Fibroblast of villous mesenchyme (primary cell): Measurements from ENCODE around the gene AGBL4. TPM values are rescaled to one million over a fixed set of nuclear protein-coding genes. Genes with fewer than 3 reads are reported as not detected.

ENCODE experiments used
- DNase-seq: peaks from one replicate; pipeline ENCODE4 v3.0.0-alpha.2; 2010; ENCODE audit warnings: low read depth
- H3K4me3 ChIP-seq: 2 replicates; pipeline ENCODE4 v1.5.1; 2011; ENCODE audit warnings: low read depth, mild to moderate bottlenecking, low read length
- total RNA-seq: library from RNA; depleted of rRNA; stranded (reverse); fragments of >200 nt; gene quantifications from 2 replicates; pipeline ENCODE4 v1.2.3, GENCODE V29; 2012
- TF ChIP-seq, protein P1 (sequence below): IDR thresholded peaks from 2 replicates; pipeline ENCODE4 v1.5.1; 2012; ENCODE audit warnings: low read depth, mild to moderate bottlenecking, low read length; ENCODE audit not compliant: insufficient read depth

The AGBL4 gene
- total RNA-seq, 1 donor = not detected

DNA sequence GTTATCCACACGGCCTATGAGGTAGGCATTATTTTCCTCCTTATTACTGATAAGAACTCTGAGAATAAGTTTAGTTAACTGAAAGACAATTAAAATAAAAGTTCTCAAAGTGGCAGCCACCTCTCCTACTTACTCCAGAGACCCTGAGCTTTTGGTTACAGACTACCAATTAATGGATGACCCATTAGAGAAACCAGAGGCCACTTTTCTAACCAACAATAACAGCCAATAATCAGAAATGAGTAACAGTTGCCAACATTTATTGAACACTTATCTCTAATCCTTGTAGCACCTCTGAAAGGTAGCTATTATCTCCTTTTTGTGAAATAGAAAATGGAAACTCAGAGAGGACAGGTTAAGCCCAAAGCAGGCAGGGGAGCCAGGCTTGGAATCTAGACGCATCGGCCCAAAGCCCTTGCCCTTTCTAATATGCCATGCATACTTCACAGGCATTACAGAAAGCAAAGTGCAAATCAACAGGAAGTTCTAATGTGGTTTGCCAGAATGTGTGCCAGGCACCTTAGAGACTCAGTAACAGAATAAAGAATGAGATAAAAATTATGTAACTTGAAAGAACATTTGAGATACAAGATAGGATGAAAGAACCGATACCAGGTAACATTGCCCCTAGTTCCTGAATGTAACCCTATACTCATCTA, 1297.1 kb downstream of the AGBL4 start:
- TF ChIP-seq, protein P1, sequence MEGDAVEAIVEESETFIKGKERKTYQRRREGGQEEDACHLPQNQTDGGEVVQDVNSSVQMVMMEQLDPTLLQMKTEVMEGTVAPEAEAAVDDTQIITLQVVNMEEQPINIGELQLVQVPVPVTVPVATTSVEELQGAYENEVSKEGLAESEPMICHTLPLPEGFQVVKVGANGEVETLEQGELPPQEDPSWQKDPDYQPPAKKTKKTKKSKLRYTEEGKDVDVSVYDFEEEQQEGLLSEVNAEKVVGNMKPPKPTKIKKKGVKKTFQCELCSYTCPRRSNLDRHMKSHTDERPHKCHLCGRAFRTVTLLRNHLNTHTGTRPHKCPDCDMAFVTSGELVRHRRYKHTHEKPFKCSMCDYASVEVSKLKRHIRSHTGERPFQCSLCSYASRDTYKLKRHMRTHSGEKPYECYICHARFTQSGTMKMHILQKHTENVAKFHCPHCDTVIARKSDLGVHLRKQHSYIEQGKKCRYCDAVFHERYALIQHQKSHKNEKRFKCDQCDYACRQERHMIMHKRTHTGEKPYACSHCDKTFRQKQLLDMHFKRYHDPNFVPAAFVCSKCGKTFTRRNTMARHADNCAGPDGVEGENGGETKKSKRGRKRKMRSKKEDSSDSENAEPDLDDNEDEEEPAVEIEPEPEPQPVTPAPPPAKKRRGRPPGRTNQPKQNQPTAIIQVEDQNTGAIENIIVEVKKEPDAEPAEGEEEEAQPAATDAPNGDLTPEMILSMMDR = no peak
- DNase-seq = no peak
- no peak overlapping the region for H3K4me3 ChIP-seq

DNA sequence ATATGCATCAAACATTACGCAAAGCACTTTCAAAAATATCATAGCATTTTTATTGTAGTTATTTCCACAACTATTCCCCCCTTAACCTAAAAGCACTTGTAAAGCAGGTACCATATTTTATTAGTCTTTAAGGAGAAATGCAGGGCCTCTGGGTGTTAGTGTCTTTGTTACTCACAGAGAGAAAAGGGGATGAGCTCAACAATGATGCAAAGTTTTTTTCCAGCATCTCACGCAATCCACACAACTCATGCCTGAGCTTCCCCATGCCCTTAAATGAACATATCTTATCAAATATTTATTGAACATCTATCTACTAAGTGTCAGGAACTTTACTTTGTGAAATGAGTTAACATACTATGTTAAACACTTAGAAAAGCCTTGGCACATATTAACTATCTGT, 1297.6 kb downstream of the AGBL4 start:
- no peak overlapping the region for H3K4me3 ChIP-seq
- TF ChIP-seq, protein P1 = no peak
- no peak for DNase-seq

DNA sequence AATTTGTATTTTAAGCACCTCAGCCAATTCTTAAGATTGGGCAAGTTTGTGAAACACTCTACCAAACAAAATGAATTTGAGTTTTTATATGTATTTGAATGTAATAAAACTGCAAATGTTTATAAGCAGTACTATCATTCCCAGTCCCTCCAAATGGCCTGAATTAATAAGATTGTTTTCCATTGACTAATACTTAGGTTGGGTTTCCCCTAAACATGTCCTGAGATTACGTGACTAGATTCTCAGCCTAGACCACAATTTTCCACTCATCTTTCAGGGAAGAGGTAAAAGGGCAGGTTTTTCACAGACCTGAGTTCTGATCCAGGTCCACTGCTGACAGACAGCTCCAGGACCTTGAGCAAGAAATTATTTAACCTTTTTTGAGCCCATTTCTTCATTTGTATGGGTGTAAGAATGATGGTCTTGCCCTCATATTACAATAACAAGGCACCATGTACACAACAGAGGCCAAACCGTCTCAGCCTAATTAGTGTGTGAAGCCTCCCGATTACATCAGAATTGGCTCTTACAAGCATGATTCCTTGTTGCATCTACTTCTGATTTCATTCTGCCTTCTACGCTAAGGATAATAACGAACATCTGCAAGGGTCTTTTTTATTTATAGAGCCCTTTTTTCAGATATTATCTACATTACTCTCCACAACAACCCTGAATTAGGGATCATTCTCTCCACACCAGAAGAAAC, 1298.3 kb downstream of the AGBL4 start:
- no peak overlapping the region for H3K4me3 ChIP-seq
- no peak for DNase-seq
- TF ChIP-seq, protein P1 = no peak

DNA sequence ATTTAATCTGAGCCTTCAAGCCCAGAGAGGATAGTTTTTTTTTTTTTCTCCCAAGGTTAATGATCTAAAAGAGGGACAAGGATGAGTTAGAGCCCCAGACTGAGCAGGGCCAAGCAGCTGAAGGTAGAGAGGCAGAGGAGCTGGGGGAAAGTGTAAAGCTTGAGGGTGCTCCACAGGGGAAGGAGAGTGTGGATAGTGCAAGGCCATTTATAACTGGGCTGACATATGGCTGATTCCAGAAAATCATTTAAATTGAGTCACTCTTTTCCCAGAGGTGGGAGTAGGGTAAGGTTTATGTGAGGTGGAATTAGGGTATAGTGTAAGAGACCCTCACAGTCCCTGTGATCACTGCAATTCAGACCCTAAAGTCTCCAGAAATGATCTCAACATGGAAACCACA, 1302.8 kb downstream of the AGBL4 start:
- H3K4me3 ChIP-seq = no peak overlapping the region
- no peak for DNase-seq
- TF ChIP-seq, protein P1 = no peak

DNA sequence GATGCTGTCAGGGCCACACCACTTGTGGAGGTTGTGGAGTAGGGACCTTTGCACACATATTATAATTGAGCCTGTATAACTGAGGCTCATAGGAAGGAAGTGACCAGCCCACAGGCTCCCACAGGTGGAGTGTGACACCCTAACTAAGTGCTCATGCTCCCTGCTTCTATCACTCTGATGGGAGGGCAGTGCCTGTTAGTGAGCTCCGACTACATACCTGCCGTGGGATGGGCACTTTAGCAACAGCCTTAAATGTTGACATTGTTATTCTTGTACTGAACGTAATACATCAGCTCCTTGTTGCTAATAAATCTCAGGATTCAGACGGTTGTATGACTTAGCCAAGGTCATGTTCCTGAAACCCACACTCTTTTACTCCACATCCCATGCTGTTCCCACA, 1305.0 kb downstream of the AGBL4 start:
- H3K4me3 ChIP-seq = no peak overlapping the region
- TF ChIP-seq, protein P1 = no peak
- no peak for DNase-seq

DNA sequence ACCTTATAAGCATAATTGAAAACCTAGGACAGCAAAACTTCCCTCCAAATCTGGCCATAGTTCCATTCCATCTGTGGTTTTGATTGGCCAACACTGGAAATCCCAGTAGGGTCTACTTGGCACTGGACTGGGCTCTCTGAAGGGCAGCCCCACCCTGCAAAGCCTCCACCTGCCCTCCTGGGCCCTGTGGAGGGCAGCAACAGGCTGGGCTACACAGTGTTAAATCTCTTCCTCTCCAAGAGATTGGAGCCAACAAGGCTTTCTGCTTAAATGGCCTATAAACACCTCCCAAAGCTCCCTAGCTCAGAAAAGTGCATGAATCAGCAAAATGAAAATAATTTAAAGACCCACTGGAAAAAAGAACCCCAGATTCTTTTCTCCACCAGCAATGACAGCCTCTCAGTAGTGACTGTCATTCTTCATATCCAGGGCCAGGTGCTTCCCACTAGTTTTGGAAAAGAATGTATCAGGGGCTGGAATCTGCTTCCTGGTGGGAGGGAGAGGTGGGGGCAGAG, 1305.6 kb downstream of the AGBL4 start:
- H3K4me3 ChIP-seq = no peak overlapping the region
- TF ChIP-seq, protein P1 = no peak
- DNase-seq = no peak
